ENCODE results near the gene MECP2. TPM values are rescaled to one million over a fixed set of nuclear protein-coding genes. Genes with fewer than 3 reads are reported as not detected.

MECP2 gene
- total RNA-seq, 1 experiment from 2014 or later: 88.9 TPM

- no peak for DNase-seq (ENCODE audit: low read depth, low spot score)
- peak within 1 kb of the TSS; percentile 100 for H3K27ac ChIP-seq (ENCODE audit: low read length)
- peak; percentile 63 for ATAC-seq
- H3K27me3 ChIP-seq (ENCODE audit: control insufficient read depth, insufficient read depth, low read length): no peaks in the 10 kb centered on the region
- CTCF ChIA-PET: no interaction called here
- in situ Hi-C loops (cut with HindIII; ENCODE audit: low pct_unique_long_range_greater_than_20kb, low sequenced_read_pairs): no loop called here
- no TSS peak for BruUV-seq (replicated peaks)
- POLR2A ChIA-PET: no interaction called here
- H3K4me1 ChIP-seq (ENCODE audit: control insufficient read depth, insufficient read depth, low read length): peaks cover 26% of the 10 kb centered on the region
- peak within 1 kb of the TSS; percentile 95 to 98 for H3K4me3 ChIP-seq (ENCODE audit: low read depth in 2 of 2, low read length in 2 of 2)
- H3K36me3 ChIP-seq (ENCODE audit: control insufficient read depth, insufficient read depth, low read length): no peaks in the 10 kb centered on the region; the same call in 1 of the 2 replicates
- intact Hi-C loops (cut with micrococcal nuclease; ENCODE audit: unreplicated experiment): no loop called here
- no peaks in the 10 kb centered on the region for H3K9me3 ChIP-seq (ENCODE audit: control insufficient read depth, insufficient read depth, low read depth, low read length)
- TF ChIP-seq POLR2AphosphoS5 (IDR thresholded peaks at IDR 0.05; ENCODE audit: low read depth, low read length) (peak; percentile 33; the same call in 1 of the 2 replicates), TCF7L2 (IDR thresholded peaks at IDR 0.05; ENCODE audit: low read depth, low read length) (no peak), SIN3A (IDR thresholded peaks at IDR 0.05; ENCODE audit: borderline replicate concordance, insufficient read depth, low read depth, low read length) (no peak), REST (IDR thresholded peaks at IDR 0.05; ENCODE audit: insufficient read depth in 1 of 2, low read depth in 2 of 2, low read length in 1 of 2) (no peak), CTCF (IDR thresholded peaks at IDR 0.05) (no peak)
Measured at GRCh38 chrX:153972368-153973126, 125.0 kb downstream of the MECP2 start, which contains the start of gene TMEM187. TMEM187 (plus strand) TSS chrX:153972754; CDS start chrX:153982063, 9,309 bp downstream.

Small RNAs within 50 kb of the gene (microRNA-seq; reads per million reads assigned to microRNA genes)
- not detected for gene MIR3202-1 (ENCODE audit: unreplicated experiment)
- not detected for gene MIR3202-2 (ENCODE audit: unreplicated experiment)
- gene MIR718 (ENCODE audit: unreplicated experiment): not detected

Other genes with a start within 250 kb of the MECP2 start
- 819 TPM for gene L1CAM, start 211.5 kb downstream of the MECP2 start, total RNA-seq (2021; ENCODE audit: unreplicated experiment)
- gene AVPR2, start 193.0 kb downstream of the MECP2 start, total RNA-seq (2021; ENCODE audit: unreplicated experiment): 10.6 TPM
- 225 TPM for gene ARHGAP4, start 171.5 kb downstream of the MECP2 start, total RNA-seq (2021; ENCODE audit: unreplicated experiment)
- gene NAA10, start 162.7 kb downstream of the MECP2 start, total RNA-seq (2021; ENCODE audit: unreplicated experiment): 246 TPM
- gene RENBP, start 153.1 kb downstream of the MECP2 start, total RNA-seq (2021; ENCODE audit: unreplicated experiment): 0.62 TPM
- gene HCFC1, start 125.9 kb downstream of the MECP2 start, total RNA-seq (2021; ENCODE audit: unreplicated experiment): 113 TPM
- 15.7 TPM for gene TMEM187, start 125.0 kb downstream of the MECP2 start, total RNA-seq (2021; ENCODE audit: unreplicated experiment)
- gene IRAK1, start 77.8 kb downstream of the MECP2 start, total RNA-seq (2021; ENCODE audit: unreplicated experiment): 432 TPM
- gene OPN1LW, start 46.5 kb upstream of the MECP2 start, total RNA-seq (2021; ENCODE audit: unreplicated experiment): not detected
- not detected for gene OPN1MW, start 84.9 kb upstream of the MECP2 start, total RNA-seq (2021; ENCODE audit: unreplicated experiment)
- not detected for gene OPN1MW2, start 122.0 kb upstream of the MECP2 start, total RNA-seq (2021; ENCODE audit: unreplicated experiment)
- not detected for gene OPN1MW3, start 159.9 kb upstream of the MECP2 start, total RNA-seq (2021; ENCODE audit: unreplicated experiment)
- gene TEX28, start 197.4 kb upstream of the MECP2 start, total RNA-seq (2021; ENCODE audit: unreplicated experiment): not detected
- gene TKTL1, start 198.1 kb upstream of the MECP2 start, total RNA-seq (2021; ENCODE audit: unreplicated experiment): not detected